ENCODE measurements around the gene PPP2R2C. TPM values are rescaled to one million over a fixed set of nuclear protein-coding genes. Genes with fewer than 3 reads are reported as not detected.

Gene PPP2R2C
- total and polyA plus RNA-seq, 10 of the 15 experiments (the other 5 are each of a cell fraction or from before 2014, with no cell fraction given), result 0.13 to 0.15 TPM; not detected in 8

DNA sequence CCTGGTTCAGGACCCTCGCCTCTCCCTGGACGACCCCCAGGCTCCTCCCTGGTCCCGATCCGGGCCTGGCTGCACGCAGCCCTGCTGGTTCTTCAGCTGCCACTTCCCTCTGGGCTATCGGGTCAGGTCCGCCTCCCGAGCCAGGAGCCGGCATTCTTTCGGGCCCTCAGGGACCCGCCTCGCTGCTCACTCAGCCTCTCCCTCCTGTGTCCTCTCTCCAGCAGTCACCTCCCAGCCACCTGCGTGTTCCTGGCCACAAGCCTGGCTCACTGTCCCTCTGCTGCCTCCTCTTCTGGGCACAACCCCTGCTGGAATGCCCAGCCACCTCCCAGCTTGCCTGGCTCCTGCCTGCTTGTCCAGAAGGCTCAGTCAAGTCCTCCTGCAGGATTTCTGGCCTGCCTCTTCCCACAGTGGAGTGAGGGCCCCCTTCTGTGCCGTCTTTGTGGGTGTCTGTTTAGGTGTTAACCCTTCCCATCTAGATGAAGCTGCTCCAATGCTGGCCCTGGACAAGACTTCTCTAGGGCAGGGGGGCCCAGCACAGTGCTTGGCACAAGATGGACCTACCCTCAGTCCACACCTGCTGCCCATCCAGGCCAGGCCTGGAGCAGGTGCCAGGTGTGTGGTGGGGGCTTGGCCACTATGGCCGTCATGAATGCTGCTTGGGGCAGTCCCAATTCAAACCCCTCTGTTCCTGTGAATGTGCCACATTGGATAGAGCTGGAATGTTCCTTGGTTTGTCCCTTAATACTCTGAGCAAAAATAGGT lies 200.5 kb downstream of the PPP2R2C start:
- no peaks in the 10 kb centered on the region; a peak in 1 of 4 replicates for H3K27me3 ChIP-seq (replicated peaks in 1 of 2; ENCODE audit: control insufficient read depth in 2 of 2, insufficient read depth in 2 of 2, low read length in 1 of 2)
- TF ChIP-seq FOXM1 (IDR thresholded peaks at IDR 0.05; ENCODE audit: low read depth, low read length) (no peak), NR2C1 (IDR thresholded peaks at IDR 0.05) (no peak), ZNF274 (IDR thresholded peaks at IDR 0.05; ENCODE audit: insufficient read depth, insufficient read length) (no peak), TAF1 (IDR thresholded peaks at IDR 0.05; ENCODE audit: borderline replicate concordance, low read depth, low read length) (no peak), CBX5 (IDR thresholded peaks at IDR 0.05; ENCODE audit: low read depth) (no peak), NFXL1 (IDR thresholded peaks at IDR 0.05; ENCODE audit: borderline replicate concordance) (no peak), LARP7 (IDR thresholded peaks at IDR 0.05) (no peak), NFYA (IDR thresholded peaks at IDR 0.05; ENCODE audit: borderline replicate concordance, low read depth, low read length) (no peak), ZNF622 (IDR thresholded peaks at IDR 0.05) (no peak), ZNF217 (IDR thresholded peaks at IDR 0.05) (no peak), CTCF (IDR thresholded peaks at IDR 0.05 in 2 of 3, conservative IDR thresholded peaks at IDR 0.05 in 1 of 3; ENCODE audit: control insufficient read depth in 2 of 3, extremely low read depth in 1 of 3, insufficient read depth in 1 of 3, low read depth in 3 of 3, low read length in 3 of 3) (no peak)
- TF ChIP-seq, protein P1, sequence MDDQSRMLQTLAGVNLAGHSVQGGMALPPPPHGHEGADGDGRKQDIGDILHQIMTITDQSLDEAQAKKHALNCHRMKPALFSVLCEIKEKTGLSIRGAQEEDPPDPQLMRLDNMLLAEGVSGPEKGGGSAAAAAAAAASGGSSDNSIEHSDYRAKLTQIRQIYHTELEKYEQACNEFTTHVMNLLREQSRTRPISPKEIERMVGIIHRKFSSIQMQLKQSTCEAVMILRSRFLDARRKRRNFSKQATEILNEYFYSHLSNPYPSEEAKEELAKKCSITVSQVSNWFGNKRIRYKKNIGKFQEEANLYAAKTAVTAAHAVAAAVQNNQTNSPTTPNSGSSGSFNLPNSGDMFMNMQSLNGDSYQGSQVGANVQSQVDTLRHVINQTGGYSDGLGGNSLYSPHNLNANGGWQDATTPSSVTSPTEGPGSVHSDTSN (IDR thresholded peaks at IDR 0.05; ENCODE audit: insufficient replicate concordance, low read depth, low read length), result no peak
- TF ChIP-seq, protein P2, sequence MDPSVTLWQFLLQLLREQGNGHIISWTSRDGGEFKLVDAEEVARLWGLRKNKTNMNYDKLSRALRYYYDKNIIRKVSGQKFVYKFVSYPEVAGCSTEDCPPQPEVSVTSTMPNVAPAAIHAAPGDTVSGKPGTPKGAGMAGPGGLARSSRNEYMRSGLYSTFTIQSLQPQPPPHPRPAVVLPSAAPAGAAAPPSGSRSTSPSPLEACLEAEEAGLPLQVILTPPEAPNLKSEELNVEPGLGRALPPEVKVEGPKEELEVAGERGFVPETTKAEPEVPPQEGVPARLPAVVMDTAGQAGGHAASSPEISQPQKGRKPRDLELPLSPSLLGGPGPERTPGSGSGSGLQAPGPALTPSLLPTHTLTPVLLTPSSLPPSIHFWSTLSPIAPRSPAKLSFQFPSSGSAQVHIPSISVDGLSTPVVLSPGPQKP (IDR thresholded peaks at IDR 0.05; ENCODE audit: low read depth, low read length), result no peak
- TF ChIP-seq, protein P3, sequence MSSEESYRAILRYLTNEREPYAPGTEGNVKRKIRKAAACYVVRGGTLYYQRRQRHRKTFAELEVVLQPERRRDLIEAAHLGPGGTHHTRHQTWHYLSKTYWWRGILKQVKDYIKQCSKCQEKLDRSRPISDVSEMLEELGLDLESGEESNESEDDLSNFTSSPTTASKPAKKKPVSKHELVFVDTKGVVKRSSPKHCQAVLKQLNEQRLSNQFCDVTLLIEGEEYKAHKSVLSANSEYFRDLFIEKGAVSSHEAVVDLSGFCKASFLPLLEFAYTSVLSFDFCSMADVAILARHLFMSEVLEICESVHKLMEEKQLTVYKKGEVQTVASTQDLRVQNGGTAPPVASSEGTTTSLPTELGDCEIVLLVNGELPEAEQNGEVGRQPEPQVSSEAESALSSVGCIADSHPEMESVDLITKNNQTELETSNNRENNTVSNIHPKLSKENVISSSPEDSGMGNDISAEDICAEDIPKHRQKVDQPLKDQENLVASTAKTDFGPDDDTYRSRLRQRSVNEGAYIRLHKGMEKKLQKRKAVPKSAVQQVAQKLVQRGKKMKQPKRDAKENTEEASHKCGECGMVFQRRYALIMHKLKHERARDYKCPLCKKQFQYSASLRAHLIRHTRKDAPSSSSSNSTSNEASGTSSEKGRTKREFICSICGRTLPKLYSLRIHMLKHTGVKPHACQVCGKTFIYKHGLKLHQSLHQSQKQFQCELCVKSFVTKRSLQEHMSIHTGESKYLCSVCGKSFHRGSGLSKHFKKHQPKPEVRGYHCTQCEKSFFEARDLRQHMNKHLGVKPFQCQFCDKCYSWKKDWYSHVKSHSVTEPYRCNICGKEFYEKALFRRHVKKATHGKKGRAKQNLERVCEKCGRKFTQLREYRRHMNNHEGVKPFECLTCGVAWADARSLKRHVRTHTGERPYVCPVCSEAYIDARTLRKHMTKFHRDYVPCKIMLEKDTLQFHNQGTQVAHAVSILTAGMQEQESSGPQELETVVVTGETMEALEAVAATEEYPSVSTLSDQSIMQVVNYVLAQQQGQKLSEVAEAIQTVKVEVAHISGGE (CRISPR knock-in tag; IDR thresholded peaks at IDR 0.05), result no peak

More for the DNA sequence above, 200.5 kb downstream of the PPP2R2C start:
- POLR2A ChIA-PET, result interaction anchor here (0.6 kb wide), 1 partner anchor 354 kb away, joined by 4 read pairs; no protein-coding TSS in a partner anchor
- Histone ChIP-seq H3K4me1 (ENCODE audit: control insufficient read depth, insufficient read depth, low read length) (peaks cover 10% of the 10 kb centered on the region), H3K79me2 (ENCODE audit: control insufficient read depth, insufficient read depth, low read length) (no peaks in the 10 kb centered on the region), H3K4me2 (ENCODE audit: control insufficient read depth, insufficient read depth) (no peak overlapping the region), H3K36me3 (ENCODE audit: control insufficient read depth in 2 of 2, insufficient read depth in 2 of 2, low read length in 1 of 2) (no peaks in the 10 kb centered on the region), H3K27ac (ENCODE audit: control insufficient read depth, insufficient read depth) (no peak overlapping the region), H3K9me3 (replicated peaks; ENCODE audit: control insufficient read depth, insufficient read depth, low read length) (no peaks in the 10 kb centered on the region), H4K20me1 (ENCODE audit: control insufficient read depth, insufficient read depth) (no peaks in the 10 kb centered on the region), H3K4me3 (no peak overlapping the region), H2AFZ (ENCODE audit: control insufficient read depth, low read depth, low read length) (no peak overlapping the region), H3K9ac (ENCODE audit: control insufficient read depth, insufficient read depth, low read length) (no peak overlapping the region)
- CTCF ChIA-PET, result interaction anchor here (2.2 to 15.8 kb wide), 3 partner anchors 22 to 60 kb away, joined by 11 to 419 read pairs (median 15); no protein-coding TSS in a partner anchor
- FAIRE-seq (no peak), DNase-seq (ENCODE audit: low read depth, low spot score) (no peak), ATAC-seq (no peak)
- SMC1A ChIA-PET (ENCODE audit: uncharacterized antibody, unreplicated experiment), result no interaction called here
- no TSS peak for BruUV-seq (replicated peaks)
- in situ Hi-C loops (cut with MboI), result no loop called here
- intact Hi-C loops (cut with micrococcal nuclease; ENCODE audit: unreplicated experiment), result no loop called here
- WGBS (ENCODE audit: insufficient coverage, insufficient replicate concordance, low lambda C conversion rate, missing lambda C conversion rate), result 63% methylated on average over 15 of the region's 15 CpGs
- RAD21 ChIA-PET (ENCODE audit: unreplicated experiment), result no interaction called here

Data from GM12878 (cell line).